D721Med (cell line): Measurements from ENCODE around the gene TNRC6C.

ENCODE experiments used
- DNase-seq: peaks from one replicate; pipeline ENCODE4 v3.0.0; 2011; ENCODE audit warnings: low spot score; ENCODE audit not compliant: insufficient read length
- FAIRE-seq: peaks from 2 replicates; lab custom pipeline; 2011; peaks lifted over from hg19 to GRCh38; lab: Jason Lieb, UNC
- TF ChIP-seq, protein P1 (sequence below): IDR thresholded peaks from 2 replicates; pipeline ENCODE4 v1.5.1; 2012; ENCODE audit warnings: mild to moderate bottlenecking, control low read depth; ENCODE audit not compliant: insufficient read depth; ENCODE audit errors: missing control alignments

Gene TNRC6C

DNA sequence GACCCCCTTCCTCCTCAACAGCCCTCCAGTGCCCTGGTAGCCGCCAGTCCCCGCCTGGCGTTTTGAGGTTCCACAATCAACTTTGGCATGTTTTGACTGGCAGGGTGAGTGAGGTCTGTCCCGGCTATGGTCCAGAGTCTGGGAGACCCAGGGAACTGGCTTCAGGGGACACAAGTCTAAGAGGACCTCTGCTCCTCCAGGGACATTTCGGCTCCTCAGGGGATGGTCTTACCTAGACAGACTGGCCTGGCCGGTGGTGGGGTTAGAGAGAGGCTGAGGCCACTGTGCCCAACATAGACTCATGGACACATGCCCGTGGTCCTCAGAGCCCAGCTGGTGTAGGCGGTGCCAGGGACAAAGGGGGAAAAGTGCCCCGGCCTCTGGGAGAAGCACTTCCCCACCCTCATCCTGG, 174.3 kb downstream of the TNRC6C start:
- DNase-seq: no peak
- no peak for FAIRE-seq
- TF ChIP-seq, protein P1, sequence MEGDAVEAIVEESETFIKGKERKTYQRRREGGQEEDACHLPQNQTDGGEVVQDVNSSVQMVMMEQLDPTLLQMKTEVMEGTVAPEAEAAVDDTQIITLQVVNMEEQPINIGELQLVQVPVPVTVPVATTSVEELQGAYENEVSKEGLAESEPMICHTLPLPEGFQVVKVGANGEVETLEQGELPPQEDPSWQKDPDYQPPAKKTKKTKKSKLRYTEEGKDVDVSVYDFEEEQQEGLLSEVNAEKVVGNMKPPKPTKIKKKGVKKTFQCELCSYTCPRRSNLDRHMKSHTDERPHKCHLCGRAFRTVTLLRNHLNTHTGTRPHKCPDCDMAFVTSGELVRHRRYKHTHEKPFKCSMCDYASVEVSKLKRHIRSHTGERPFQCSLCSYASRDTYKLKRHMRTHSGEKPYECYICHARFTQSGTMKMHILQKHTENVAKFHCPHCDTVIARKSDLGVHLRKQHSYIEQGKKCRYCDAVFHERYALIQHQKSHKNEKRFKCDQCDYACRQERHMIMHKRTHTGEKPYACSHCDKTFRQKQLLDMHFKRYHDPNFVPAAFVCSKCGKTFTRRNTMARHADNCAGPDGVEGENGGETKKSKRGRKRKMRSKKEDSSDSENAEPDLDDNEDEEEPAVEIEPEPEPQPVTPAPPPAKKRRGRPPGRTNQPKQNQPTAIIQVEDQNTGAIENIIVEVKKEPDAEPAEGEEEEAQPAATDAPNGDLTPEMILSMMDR: no peak

GRCh38 chr17:78133179-78133951, 174.9 kb downstream of the TNRC6C start:
- DNase-seq: no peak

DNA sequence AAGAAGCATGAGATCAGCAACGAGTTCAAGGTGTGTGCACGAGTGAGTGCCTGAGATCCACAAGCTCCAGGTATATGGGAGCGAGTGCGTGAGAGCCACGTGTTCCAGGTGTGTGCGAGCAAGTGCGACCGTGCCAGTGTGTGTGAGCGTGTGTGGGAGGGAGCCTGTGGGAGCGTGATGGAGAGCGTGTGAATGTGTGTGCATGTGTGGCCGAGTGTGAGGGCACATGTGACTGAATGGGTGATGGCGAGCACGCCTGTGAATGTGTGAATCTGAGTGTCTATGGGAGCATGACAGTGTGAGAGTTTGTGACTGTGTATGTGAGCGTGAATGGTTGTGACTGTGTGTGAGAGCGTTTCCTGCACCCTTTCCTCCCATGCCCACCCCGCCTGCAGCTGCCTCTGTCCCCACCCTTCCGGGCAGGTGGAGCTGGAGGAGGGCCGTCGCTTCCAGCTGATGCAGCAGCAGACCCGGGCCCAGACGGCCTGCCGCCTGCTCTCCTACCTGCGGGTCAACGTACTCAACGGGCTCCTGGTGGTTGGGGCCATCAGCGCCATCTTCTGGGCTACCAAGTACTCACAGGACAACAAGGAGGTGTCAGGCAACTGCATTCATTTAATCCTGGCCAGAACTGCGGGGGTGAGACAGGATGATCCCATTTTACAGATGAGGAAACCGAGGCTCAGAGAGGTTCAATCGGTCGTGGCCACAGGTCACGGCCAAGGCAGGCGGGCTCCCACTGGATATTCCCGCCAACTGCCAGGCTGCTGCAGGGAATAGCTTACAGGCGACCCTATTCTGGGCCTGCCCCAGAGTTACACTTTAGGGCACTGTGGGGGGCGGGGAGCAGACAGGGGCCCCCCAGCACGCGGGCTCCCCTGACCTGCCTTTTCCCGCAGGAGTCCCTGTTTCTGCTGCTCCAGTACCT, 175.7 kb downstream of the TNRC6C start:
- TF ChIP-seq, protein P1: peak; percentile 67
- FAIRE-seq (no peak), DNase-seq (peak; percentile 66)

More at GRCh38 chr17:78133179-78133951, 174.9 kb downstream of the TNRC6C start:
- TF ChIP-seq, protein P1: no peak
- no peak for FAIRE-seq

GRCh38 chr17:78134899-78135385, 176.4 kb downstream of the TNRC6C start:
- TF ChIP-seq, protein P1: no peak
- no peak for FAIRE-seq
- no peak for DNase-seq

DNA sequence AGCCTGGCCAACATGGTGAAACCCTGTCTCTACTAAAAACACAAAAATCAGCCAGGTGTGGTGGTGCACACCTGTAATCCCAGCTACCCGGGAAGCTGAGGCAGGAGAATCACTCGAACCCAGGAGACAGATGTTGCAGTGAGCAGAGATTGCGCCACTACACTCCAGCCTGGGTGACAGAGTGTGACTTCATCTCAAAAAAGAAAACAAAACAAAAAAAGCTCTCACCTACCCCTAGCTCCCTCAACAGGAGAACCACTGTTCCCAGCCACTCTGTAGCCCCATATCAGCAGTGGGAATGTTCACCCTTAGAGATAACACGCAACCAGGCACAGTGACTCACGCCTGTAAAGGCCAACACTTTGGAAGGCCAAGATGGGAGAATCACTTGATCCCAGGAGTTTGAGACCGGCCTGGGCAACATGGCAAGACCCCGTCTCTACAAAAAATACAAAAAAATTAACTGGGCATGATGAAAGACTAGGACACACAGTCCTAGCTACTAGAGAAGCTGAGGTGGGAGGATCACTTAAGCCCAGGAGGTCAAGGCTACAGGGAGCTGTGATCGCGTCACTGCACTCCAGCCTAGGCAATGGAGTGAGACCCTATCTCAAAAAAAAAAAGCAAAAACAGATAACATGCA, 177.5 kb downstream of the TNRC6C start:
- DNase-seq (no peak), FAIRE-seq (no peak)
- TF ChIP-seq, protein P1: no peak

DNA sequence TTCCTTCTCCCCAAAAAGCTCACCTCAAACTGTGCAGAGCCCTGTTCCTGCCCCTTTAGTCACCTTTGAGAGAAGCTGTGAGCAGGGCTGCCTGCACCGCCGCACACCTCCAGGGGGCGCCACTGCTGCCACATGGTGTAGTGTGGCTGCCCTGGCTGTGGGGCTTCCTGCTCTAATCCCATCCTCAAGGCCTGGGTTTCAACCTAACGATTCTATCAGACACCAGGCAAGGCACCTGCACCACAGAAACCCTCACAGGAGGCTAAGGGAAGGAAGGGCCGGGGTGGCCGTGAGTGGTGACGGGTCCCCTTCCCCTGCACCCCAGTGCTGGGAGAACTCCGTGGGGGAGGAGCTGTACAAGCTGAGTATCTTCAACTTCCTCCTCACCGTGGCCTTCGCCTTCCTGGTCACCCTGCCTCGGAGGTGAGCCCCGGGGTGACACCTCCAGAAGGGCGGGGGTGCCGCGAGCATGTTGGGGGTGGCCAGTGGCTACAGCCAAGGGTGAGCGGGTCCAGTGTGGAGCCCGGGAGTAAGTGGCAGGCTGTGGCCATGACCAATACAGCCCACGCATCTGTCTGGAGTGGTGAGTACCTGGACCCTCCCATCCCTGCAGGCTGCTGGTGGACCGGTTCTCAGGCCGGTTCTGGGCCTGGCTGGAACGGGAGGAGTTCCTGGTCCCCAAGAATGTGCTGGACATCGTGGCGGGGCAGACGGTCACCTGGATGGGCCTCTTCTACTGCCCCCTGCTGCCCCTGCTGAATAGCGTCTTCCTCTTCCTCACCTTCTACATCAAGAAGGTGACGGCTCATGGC, 179.1 kb downstream of the TNRC6C start:
- DNase-seq: no peak
- no peak for FAIRE-seq
- TF ChIP-seq, protein P1: peak; percentile 26
